HepG2 (cell line): ENCODE data around the gene MPC1. TPM values are rescaled to one million over a fixed set of nuclear protein-coding genes. Genes with fewer than 3 reads are reported as not detected.

Experiments used
- CEBPG ChIP-seq: IDR thresholded peaks from 2 replicates; pipeline ENCODE4 v1.6.1; 2016
- CENPX ChIP-seq: sonication (generic); formaldehyde crosslinking; IDR thresholded peaks from 2 replicates; pipeline ENCODE4 v1.9.0; 2021; ENCODE audit warnings: mild to moderate bottlenecking, missing genetic modification reagents, moderate library complexity
- CHD4 ChIP-seq: fragments of 200-600 bp; sonication (generic); IDR thresholded peaks from 2 replicates; pipeline ENCODE4 v1.7.0; 2017; ENCODE audit warnings: mild to moderate bottlenecking, low read length, borderline replicate concordance
- IKZF4 ChIP-seq: sonication (generic); formaldehyde crosslinking; IDR thresholded peaks from 2 replicates; pipeline ENCODE4 v1.5.1; 2020; ENCODE audit warnings: borderline replicate concordance, mild to moderate bottlenecking, low read depth, missing genetic modification reagents; ENCODE audit errors: not compliant biosample characterization
- KMT2B ChIP-seq: IDR thresholded peaks from 2 replicates; pipeline ENCODE4 v1.6.1; 2016; ENCODE audit warnings: missing genetic modification reagents, missing compliant biosample characterization
- MAFK ChIP-seq, 2 experiments: IDR thresholded peaks in 1 of 2; conservative IDR thresholded peaks in 1 of 2; 2 replicates each; pipeline ENCODE4 v1.6.1; 2011; ENCODE audit warnings: improper control_type of control experiment in 2 of 2, low read length in 2 of 2
- PLSCR1 ChIP-seq: sonication (generic); formaldehyde crosslinking; IDR thresholded peaks from 2 replicates; pipeline ENCODE4 v1.5.0; 2020; ENCODE audit warnings: missing genetic modification reagents, mild to moderate bottlenecking, borderline replicate concordance
- POLR2AphosphoS5 ChIP-seq: IDR thresholded peaks from 2 replicates; pipeline ENCODE4 v1.6.1; 2012; ENCODE audit warnings: low read depth, low read length
- RBM22 ChIP-seq: fragments of 200-400 bp; formaldehyde crosslinking; optimal IDR thresholded peaks from 2 replicates; pipeline ENCODE3; 2017; ENCODE audit warnings: mild to moderate bottlenecking, low read length, moderate library complexity
- SP140L ChIP-seq: sonication (generic); formaldehyde crosslinking; IDR thresholded peaks from 2 replicates; pipeline ENCODE4 v1.4.0; 2020; ENCODE audit warnings: missing genetic modification reagents, borderline replicate concordance
- SRF ChIP-seq: IDR thresholded peaks from 2 replicates; pipeline ENCODE4 v1.6.1; 2011; ENCODE audit warnings: mild to moderate bottlenecking, low read depth, low read length, moderate library complexity
- TRAFD1 ChIP-seq: sonication (generic); formaldehyde crosslinking; IDR thresholded peaks from 2 replicates; pipeline ENCODE4 v1.5.1; 2020; ENCODE audit warnings: missing genetic modification reagents, mild to moderate bottlenecking, borderline replicate concordance
- TRIM22 ChIP-seq: fragments of 450-650 bp; IDR thresholded peaks from 2 replicates; pipeline ENCODE4 v1.6.1; 2017
- ZBTB10 ChIP-seq: sonication (generic); formaldehyde crosslinking; IDR thresholded peaks from 2 replicates; pipeline ENCODE4 v1.4.0; 2020; ENCODE audit warnings: missing genetic modification reagents, borderline replicate concordance
- ZBTB2 ChIP-seq: sonication (generic); formaldehyde crosslinking; IDR thresholded peaks from 2 replicates; pipeline ENCODE4 v1.8.0; 2022; ENCODE audit warnings: low read depth, missing genetic modification reagents
- ZFYVE20 ChIP-seq: sonication (generic); formaldehyde crosslinking; IDR thresholded peaks from 2 replicates; pipeline ENCODE4 v1.8.0; 2023; ENCODE audit warnings: low read depth, mild to moderate bottlenecking, moderate library complexity, missing genetic modification reagents, borderline replicate concordance
- ZNF260 ChIP-seq: sonication (generic); formaldehyde crosslinking; IDR thresholded peaks from 2 replicates; pipeline ENCODE4 v1.4.0; 2020; ENCODE audit warnings: missing genetic modification reagents, low read depth, mild to moderate bottlenecking, borderline replicate concordance
- ZNF362 ChIP-seq: sonication (generic); formaldehyde crosslinking; IDR thresholded peaks from 2 replicates; pipeline ENCODE4 v1.4.0; 2020; ENCODE audit warnings: missing genetic modification reagents, mild to moderate bottlenecking, borderline replicate concordance
- ZNF552 ChIP-seq: sonication (generic); formaldehyde crosslinking; IDR thresholded peaks from 2 replicates; pipeline ENCODE4 v1.9.0; 2022; ENCODE audit warnings: missing genetic modification reagents, mild to moderate bottlenecking, borderline replicate concordance
- polyA plus RNA-seq, 8 experiments: library from polyadenylated mRNA; depleted of rRNA in 3 of 8; stranded (reverse) in 7 of 8; unstranded in 1 of 8; fragments of >200 nt; fragmentation: Illumina TruSeq in 4 of 8; extraction: Trizol in 4 of 8; gene quantifications; 2 replicates each; pipeline versions ENCODE4 v1.2.1 to v1.2.3, GENCODE V29; 2011 to 2016; ENCODE audit warnings: low read depth in 4 of 8, missing spikeins in 1 of 8, mixed read lengths in 1 of 8; ENCODE audit not compliant: insufficient read depth in 1 of 8
- total RNA-seq, 5 experiments: library from RNA; depleted of rRNA; stranded (reverse); fragments of >200 nt; fragmentation: Illumina TruSeq; extraction: Trizol; gene quantifications; 2 replicates each; pipeline ENCODE4 v1.2.3, GENCODE V29; 2016; ENCODE audit warnings: low read depth in 1 of 5

The MPC1 gene
- total and polyA plus RNA-seq, 2 of the 13 experiments (the other 11 are each of a cell fraction or from before 2014, with no cell fraction given), result 189 to 214 TPM

GRCh38 chr6:166381733-166382499, 824 bp downstream of the MPC1 start (continued):
- TF ChIP-seq TRIM22 (no peak), ZFYVE20 (no peak), ZBTB2 (no peak), PLSCR1 (CRISPR knock-in tag) (no peak), TRAFD1 (CRISPR knock-in tag) (no peak), ZNF260 (CRISPR knock-in tag) (no peak), ZNF552 (CRISPR knock-in tag) (peak; percentile 69; the same call in 1 of the 2 replicates), IKZF4 (CRISPR knock-in tag) (no peak), MAFK (conservative IDR thresholded peaks at IDR 0.05 in 1 of 2, IDR thresholded peaks at IDR 0.05 in 1 of 2; ENCODE audit: low read length in 2 of 2) (no peak), CHD4 (no peak), RBM22 (no peak), SP140L (CRISPR knock-in tag) (0 out of 2 replicates have a peak, but pooled peaks have one; percentile 15), ZNF362 (CRISPR knock-in tag) (peak; percentile 49; the same call in 1 of the 2 replicates), POLR2AphosphoS5 (peak; percentile 62), CENPX (CRISPR knock-in tag) (no peak), CEBPG (CRISPR knock-in tag) (peak; percentile 36; the same call in 1 of the 2 replicates), SRF (no peak), KMT2B (CRISPR knock-in tag) (peak; percentile 92), ZBTB10 (CRISPR knock-in tag) (no peak)
